Glomerular visceral epithelial cell (primary cell): Measurements from ENCODE around the gene EML4.

Experiments used
- DNase-seq: peaks from one replicate; pipeline ENCODE4 v3.0.0-alpha.2; 2016; ENCODE audit errors: extremely low spot score

Gene EML4

DNA sequence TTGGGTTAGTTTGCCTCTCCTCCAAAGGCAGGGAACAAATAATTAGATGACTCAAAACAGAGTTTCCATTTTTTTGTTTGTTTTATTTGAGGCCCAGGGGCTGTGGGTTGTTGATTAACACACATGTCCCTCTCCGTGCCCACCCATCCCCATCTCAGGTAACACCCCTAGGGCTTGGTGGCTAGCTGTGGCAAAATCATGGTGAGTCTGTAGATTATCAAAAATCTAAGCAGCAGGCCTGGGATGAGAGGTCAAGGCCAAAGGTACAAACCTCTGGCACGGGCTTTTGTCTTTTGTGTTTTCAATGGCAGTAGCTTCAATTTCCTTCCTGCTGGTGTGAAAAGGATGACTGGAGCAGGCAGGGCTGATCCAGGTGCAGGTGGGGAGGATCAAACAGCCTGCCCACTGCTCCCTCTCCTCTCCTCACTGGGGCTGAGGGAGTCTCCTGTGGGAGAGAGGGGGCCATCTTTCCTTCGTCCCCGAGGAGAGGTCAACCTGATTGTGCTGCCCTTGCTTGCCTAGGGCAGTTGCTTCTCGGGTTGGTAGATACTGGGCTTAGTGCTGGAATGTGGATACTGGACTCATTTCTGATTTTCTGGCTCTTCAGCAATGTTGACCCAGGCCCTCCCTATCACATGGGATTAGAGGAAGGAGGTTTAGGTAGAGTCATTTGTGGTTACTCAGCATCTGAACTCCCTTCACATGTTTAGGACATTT, 31.9 kb upstream of the EML4 start:
- no peak for DNase-seq

DNA sequence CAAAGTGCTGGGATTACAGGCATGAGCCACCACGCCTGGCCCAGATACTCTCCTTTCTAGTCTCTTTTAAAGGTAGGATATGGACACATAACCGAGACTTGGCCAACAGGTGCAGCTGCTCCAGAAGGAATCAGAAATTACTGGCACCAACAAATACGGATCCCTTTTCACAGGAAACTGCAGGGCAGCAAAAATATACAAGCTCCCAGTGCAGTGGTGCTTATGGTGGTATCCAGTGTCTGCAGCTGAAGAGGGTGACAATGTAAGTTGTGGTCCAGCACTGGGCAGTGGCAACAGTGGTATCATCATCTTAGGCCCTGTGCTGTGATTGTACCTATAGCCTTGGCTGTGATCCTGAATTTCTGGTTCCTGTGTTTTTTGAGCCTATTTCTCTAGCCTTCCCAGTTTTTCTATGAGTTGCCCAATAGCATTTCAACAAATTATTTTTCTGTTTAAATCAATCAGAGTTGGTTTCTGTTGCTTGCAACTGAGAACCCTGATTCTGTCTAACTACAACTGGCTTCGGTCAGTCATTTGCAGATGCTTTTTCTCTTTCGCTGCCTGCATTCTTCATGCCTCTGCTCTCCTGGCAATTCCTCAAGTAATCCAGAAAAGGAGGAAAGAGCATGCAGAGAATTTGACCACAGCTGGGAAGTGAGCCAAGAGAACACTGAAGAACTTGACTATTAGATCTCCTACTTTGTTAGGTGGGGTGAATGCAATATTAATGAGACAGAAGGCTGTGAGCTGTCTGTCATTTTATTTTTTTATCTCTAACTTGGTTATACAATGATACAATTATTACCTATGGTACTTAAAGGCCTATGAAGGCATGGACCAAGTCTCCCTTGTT, 30.8 kb upstream of the EML4 start:
- DNase-seq, result peak; percentile 94

GRCh38 chr2:42139101-42139500, 30.1 kb upstream of the EML4 start:
- no peak for DNase-seq

DNA sequence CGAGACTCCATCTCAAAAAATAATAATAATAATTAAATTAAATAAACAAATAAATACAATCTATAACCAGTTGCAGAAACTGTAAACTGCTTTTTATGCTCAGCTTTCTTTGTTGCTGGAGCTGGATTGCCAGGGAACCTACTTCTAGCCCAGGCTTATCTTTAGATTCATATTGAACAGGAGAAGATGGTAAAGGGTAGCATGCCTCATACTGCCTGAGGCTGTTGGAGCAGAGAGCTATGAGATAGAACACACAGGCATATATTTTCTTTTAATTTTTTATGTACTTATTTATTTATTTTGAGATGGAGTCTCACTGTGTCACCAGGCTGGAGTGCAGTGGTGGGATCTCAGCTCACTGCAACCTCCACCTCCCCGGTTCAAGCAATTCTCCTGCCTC, 28.7 kb upstream of the EML4 start:
- DNase-seq, result no peak

DNA sequence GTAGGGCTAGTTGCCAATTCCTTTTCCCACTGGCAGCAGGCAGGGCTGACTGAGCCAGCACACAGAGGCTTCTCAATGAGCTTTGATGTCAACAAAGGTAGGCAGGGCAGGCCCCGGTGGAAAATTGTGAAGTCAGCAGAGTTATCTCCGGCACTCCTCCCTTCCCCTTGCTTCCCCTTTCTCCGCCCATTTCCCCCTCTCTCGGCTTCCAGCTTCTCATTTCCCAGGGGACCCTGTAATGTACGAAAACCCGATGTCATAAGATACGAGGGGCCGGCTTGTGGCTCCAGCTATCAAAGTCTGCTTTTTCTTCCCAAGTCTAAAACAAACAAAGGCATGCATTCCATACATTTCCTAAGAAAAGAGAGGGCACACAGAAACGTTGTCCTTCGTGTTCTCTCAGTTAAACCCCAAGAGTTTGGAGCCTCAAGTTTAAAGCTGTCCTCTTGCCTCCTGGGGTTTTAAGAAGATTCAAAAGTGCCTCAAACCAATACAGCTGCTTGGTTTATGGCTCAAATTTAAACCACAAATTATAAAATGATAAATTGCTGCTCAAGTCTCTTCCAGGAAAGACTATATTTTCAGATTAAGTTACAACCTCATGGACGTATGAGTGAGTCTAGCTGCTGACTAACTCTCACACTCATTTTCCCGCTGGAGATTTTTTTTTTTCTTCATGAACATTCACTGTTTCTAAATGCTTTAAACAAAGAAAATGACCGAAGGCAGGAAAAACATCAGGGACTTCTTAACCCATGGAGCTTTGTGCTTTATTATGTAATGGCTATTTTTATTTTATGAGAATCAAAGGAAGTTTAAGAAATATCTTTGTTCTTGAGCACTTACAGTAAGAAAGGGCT, 27.2 kb upstream of the EML4 start:
- no peak for DNase-seq

- no peak for DNase-seq
Observed at GRCh38 chr2:42142547-42143184, 26.5 kb upstream of the EML4 start.

DNA sequence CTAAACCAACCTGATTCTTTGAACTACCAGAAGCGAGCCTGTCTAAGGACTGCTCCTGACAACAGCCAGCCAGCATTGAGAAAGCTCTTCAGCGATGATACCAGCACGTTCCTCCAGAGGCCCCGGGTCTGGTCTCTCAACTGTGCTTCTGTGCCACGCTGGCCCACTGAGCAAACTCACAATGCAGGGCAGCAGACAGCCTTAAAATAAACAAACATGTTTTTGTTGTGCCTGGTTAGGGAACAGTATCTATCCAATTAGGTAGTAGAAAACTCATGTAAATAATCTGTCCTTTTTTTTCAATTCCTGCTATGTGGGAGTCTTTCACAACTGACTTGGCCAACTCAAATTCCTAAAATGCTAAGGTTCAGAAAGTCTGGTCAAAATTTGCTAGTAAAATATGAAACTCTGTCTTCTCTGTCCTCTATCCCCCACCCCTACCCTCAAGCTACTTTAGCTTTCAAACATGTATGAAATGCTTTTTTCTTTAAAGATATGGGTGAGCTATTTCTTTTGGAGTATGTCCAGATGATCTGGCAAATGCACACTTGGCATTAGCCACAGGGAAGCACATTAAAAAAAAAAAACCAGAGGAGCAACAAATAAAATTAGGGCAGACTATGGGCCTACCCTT, 21.4 kb upstream of the EML4 start:
- DNase-seq, result no peak

DNA sequence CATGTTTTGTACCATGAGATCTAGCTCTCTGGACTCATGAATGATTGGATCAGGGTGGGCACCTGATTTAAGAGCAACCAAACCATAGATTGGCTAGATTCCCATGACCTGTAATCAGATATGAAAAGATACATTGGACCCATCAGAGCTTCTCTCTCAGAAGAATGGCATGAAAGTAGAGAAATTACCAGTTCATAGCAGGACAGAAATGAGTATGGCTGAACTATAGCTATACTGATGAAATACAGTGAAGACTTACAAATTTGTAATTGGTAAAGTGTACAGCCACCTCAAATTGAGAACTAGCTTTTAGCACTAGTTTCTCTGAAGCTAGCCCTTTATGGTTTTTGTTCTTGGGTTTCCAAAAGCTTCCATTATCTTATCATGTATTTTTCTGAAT, 19.0 kb upstream of the EML4 start:
- no peak for DNase-seq

DNA sequence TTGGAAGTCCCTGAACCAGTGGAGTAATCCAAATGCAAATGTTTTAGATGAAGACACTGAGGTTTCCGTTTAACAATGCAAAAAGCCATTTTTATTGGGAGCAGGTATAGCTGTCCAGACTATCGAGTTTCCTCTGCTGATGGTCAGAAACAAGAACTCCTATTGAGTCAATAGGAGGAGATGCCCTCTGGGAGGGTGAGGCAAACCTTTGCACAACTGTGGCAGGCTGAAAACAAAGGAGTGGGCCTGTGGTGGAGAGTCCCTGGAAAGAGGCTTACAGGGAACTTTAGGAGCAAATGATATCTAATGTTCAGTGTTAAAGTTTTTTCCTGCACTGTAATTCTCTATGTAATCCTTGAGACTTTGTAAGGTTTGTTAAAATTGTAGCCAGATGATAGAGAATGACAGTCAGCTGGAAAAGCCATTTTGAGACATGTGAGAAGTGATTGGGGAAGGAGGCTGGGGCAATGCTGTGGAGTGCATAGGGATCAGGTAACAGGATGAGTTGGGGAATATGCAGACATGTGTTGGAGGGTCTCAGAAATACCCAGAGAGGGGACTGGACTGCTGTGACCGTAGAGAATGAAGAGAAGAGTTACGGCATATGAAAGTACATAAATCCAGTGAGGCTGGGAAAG, 15.1 kb upstream of the EML4 start:
- DNase-seq, result no peak

GRCh38 chr2:42156721-42157120, 12.4 kb upstream of the EML4 start:
- no peak for DNase-seq

DNA sequence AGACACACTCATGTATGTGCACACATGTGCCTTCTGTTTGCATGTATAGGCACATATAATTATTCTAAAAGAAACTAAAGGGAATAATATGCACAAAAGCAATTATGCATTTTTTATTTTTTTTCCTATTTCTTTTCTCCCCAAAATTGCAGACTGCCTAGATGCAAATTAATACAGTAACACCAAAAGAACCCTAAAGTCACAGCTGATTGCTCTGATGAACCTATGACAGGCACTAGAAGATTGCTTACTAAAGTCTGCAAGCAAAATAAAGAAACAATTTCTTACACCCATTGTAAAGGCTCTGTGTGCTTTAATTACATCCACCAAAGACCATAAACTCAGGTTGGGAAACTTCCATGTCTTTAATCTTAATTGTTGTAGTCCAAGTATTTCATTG, 7.7 kb upstream of the EML4 start:
- DNase-seq, result no peak

GRCh38 chr2:42163444-42164045, 5.6 kb upstream of the EML4 start:
- no peak for DNase-seq

GRCh38 chr2:42164046-42164445, 5.1 kb upstream of the EML4 start:
- no peak for DNase-seq

GRCh38 chr2:42164971-42165370, 4.2 kb upstream of the EML4 start:
- no peak for DNase-seq

GRCh38 chr2:42167458-42167857, 1.7 kb upstream of the EML4 start:
- DNase-seq, result no peak

DNA sequence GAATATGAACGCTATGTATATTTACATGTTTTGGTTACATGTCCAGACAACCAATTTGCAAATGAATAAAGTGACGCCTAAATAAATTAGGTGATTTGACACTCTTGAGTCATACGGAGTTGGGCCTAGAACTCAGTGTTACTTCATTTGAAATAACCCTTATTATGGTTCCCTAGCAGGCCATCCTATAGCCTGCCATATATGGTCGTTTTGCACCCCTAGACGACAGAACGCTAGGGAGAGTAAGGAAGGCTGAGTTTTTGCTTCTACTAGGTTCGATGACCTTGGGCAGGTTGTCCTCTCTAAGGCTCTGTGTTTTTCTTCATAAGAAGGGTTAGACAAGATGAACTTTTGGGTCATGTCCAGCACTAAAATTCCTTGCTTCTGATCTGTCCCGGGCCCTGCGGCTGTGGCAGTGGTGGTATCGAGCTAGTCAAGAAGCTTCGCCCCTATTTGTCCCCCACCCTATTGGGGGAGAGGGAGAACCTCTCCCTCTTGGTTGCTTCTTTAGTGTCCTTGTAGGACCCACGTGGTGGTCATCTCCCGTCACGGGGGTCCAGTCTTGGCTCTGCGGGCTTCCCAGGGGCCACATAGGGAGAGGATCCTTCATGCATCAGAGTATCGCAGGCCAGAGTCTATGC, 574 bp upstream of the EML4 start:
- no peak for DNase-seq

DNA sequence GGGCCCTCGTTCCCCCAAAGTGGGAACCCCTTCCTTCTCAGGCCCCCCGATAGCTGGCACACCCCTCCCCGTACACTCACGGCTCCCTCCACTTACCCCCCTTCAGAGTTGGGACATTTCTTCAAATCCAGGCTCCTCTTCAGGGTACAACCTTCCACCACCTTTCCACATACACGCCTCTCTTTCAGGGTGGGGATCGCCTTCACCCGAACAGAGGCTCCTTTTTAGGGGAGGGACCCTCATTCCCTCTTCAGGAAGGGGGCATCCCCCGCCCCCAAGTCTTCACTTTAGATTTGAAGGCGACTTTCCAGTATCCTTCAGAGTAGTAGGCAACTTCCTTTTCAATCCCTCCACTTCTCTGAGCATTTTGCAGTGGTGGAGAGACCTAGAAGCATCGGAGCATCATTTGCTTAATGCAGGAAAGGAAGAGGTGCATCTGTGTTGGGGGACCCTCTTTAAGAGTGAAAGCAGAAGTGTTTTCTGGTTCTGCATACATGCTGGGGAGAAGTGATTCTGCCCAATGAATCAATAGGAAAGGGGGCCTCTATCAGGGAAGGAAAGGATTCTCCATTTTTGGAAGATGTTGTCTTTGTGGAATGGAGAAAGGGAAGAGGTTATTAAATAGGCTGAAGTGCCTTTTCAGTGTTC, 845 bp downstream of the EML4 start:
- no peak for DNase-seq

- no peak for DNase-seq
Observed at GRCh38 chr2:42170619-42171395, 1.7 kb downstream of the EML4 start.
